Fibroblast of lung (primary cell): ENCODE results near the gene DIAPH3. TPM values are rescaled to one million over a fixed set of nuclear protein-coding genes. Genes with fewer than 3 reads are reported as not detected.

Experiments
- DNase-seq, 2 donors: peaks; one replicate each; pipeline versions ENCODE4 v3.0.0 to v3.0.0-alpha.2; 2010; ENCODE audit warnings: low read depth in 2 of 2
- H2AFZ ChIP-seq: 2 replicates; pipeline ENCODE4 v1.5.1; 2012; ENCODE audit warnings: low read length, control low read depth, inconsistent platforms
- H3K27ac ChIP-seq: 2 replicates; pipeline ENCODE4 v1.5.1; 2011; ENCODE audit warnings: low read length, control low read depth; ENCODE audit not compliant: insufficient read depth
- H3K27me3 ChIP-seq: 2 replicates; pipeline ENCODE4 v1.5.1; 2011; ENCODE audit warnings: mild to moderate bottlenecking, low read length; ENCODE audit not compliant: control insufficient read depth, insufficient read depth
- H3K36me3 ChIP-seq: 2 replicates; pipeline ENCODE4 v1.5.1; 2011; ENCODE audit warnings: low read length; ENCODE audit not compliant: control insufficient read depth, insufficient read depth
- H3K4me1 ChIP-seq: 2 replicates; pipeline ENCODE4 v1.5.1; 2011; ENCODE audit warnings: low read length; ENCODE audit not compliant: control insufficient read depth, insufficient read depth; ENCODE audit errors: extremely low read depth
- H3K4me2 ChIP-seq: 2 replicates; pipeline ENCODE4 v1.5.1; 2011; ENCODE audit warnings: low read length, control low read depth; ENCODE audit not compliant: insufficient read depth; ENCODE audit errors: extremely low read depth
- H3K4me3 ChIP-seq, 4 experiments: fragments of 200-600 bp in 1 of 4; sonication (generic) in 1 of 4; replicated peaks in 1 of 4; 2 replicates each; pipeline ENCODE4 v1.5.1; 2011 to 2016; ENCODE audit warnings: low read length in 4 of 4, low read depth in 3 of 4, mild to moderate bottlenecking in 3 of 4, control low read depth in 2 of 4, inconsistent platforms in 1 of 4, mixed read lengths in 1 of 4; ENCODE audit not compliant: insufficient read depth in 1 of 4; ENCODE audit errors: control extremely low read depth in 1 of 4
- H3K79me2 ChIP-seq: 2 replicates; pipeline ENCODE4 v1.5.1; 2012; ENCODE audit warnings: mild to moderate bottlenecking, low read length, inconsistent platforms; ENCODE audit not compliant: control insufficient read depth, insufficient read depth
- H3K9ac ChIP-seq: 2 replicates; pipeline ENCODE4 v1.5.1; 2011; ENCODE audit warnings: mild to moderate bottlenecking, low read length, control low read depth; ENCODE audit not compliant: insufficient read depth
- H3K9me3 ChIP-seq: 2 replicates; pipeline ENCODE4 v1.5.1; 2012; ENCODE audit warnings: low read depth, low read length; ENCODE audit not compliant: control insufficient read depth, insufficient read depth
- H4K20me1 ChIP-seq: 2 replicates; pipeline ENCODE4 v1.5.1; 2011; ENCODE audit warnings: low read length; ENCODE audit not compliant: control insufficient read depth, insufficient read depth; ENCODE audit errors: extremely low read depth
- CTCF ChIP-seq, 2 donors: IDR thresholded peaks in 1 of 2; conservative IDR thresholded peaks in 1 of 2; 1 replicate in 1 of 2; 2 replicates in 1 of 2; pipeline ENCODE4 v1.5.1; 2011 to 2012; ENCODE audit warnings: low read length in 2 of 2, control low read depth in 1 of 2, inconsistent platforms in 1 of 2, low read depth in 1 of 2, mild to moderate bottlenecking in 1 of 2
- EZH2 ChIP-seq: IDR thresholded peaks from 2 replicates; pipeline ENCODE4 v1.5.1; 2012; ENCODE audit warnings: low read length, control low read depth, mild to moderate bottlenecking; ENCODE audit errors: missing control alignments
- polyA plus RNA-seq, 2 donors: library from polyadenylated mRNA; depleted of rRNA in 1 of 2; stranded (reverse) in 1 of 2; unstranded in 1 of 2; fragments of >200 nt; gene quantifications; 2 replicates each; pipeline ENCODE4 v1.2.1, GENCODE V29; 2011 to 2012; ENCODE audit warnings: missing spikeins in 1 of 2
- total RNA-seq: library from RNA; depleted of rRNA; stranded (reverse); fragments of >200 nt; gene quantifications from 2 replicates; pipeline ENCODE4 v1.2.1, GENCODE V29; 2014

The DIAPH3 gene
- total and polyA plus RNA-seq, 2 donors (not counting 1 experiment from before 2014, with no cell fraction given) = 5.9 to 10.9 TPM

DNA sequence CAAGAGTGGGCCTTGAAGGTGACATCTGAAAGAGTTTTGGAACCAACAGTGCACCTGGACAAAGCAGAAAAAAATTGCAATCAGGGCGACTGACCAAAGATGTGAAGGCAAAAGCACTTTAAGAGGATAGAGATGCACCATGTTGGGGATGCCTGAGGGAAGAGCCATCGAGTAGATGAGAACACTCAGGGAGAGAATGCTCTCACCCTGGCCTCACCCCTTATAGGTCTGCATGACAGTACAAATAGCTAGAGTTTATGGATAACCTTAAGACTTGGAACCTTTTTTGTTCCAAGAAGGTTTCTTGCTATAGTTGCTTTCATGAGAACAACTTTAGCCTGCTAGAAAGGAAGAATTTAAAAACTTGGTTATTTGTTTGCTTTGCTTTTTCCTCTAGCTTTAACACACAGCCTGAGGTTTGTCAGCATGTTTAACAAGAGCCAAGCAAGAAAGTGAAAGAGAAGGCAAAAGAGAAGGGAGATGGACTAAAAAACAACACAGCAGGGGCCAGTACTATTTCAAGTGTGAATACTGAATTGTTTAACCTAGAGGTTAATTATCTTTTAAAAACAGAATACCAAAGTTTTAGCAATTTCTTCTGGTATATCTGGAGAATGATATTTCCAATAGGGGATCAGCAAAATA, 418.9 kb downstream of the DIAPH3 start:
- H3K27ac ChIP-seq = no peak overlapping the region
- no peaks in the 10 kb centered on the region for H3K79me2 ChIP-seq
- H3K9ac ChIP-seq = no peak overlapping the region
- H2AFZ ChIP-seq = no peak overlapping the region
- no peaks in the 10 kb centered on the region for H3K27me3 ChIP-seq
- H3K4me1 ChIP-seq = peaks cover 8% of the 10 kb centered on the region
- peak in 1 of 2 donors; percentile 20 for DNase-seq
- TF ChIP-seq EZH2 = no peak
- TF ChIP-seq CTCF (conservative IDR thresholded peaks at IDR 0.05 in 1 of 2, IDR thresholded peaks at IDR 0.05 in 1 of 2; ENCODE audit: low read depth in 1 of 2, low read length in 2 of 2) = no peak
- H3K36me3 ChIP-seq = no peaks in the 10 kb centered on the region
- no peak overlapping the region for H3K4me3 ChIP-seq
- H4K20me1 ChIP-seq = no peaks in the 10 kb centered on the region
- no peaks in the 10 kb centered on the region for H3K9me3 ChIP-seq
- no peak overlapping the region for H3K4me2 ChIP-seq

- H3K27me3 ChIP-seq = no peaks in the 10 kb centered on the region
- no peak overlapping the region for H3K4me3 ChIP-seq
- no peaks in the 10 kb centered on the region for H3K9me3 ChIP-seq
- TF ChIP-seq CTCF (conservative IDR thresholded peaks at IDR 0.05 in 1 of 2, IDR thresholded peaks at IDR 0.05 in 1 of 2; ENCODE audit: low read depth in 1 of 2, low read length in 2 of 2) = no peak
- TF ChIP-seq EZH2 = no peak
- H2AFZ ChIP-seq = no peak overlapping the region
- H4K20me1 ChIP-seq = no peaks in the 10 kb centered on the region
- no peaks in the 10 kb centered on the region for H3K36me3 ChIP-seq
- H3K4me1 ChIP-seq = peaks cover 8% of the 10 kb centered on the region
- no peak overlapping the region for H3K4me2 ChIP-seq
- peak in 1 of 2 donors; percentile 23 for DNase-seq
- no peak overlapping the region for H3K9ac ChIP-seq
- H3K27ac ChIP-seq = no peak overlapping the region
- no peaks in the 10 kb centered on the region for H3K79me2 ChIP-seq
These were observed 420.5 kb downstream of the DIAPH3 start for GRCh38 chr13:59743195-59743594.

GRCh38 chr13:59742467-59742866, 421.3 kb downstream of the DIAPH3 start:
- Histone ChIP-seq H3K27me3 (no peaks in the 10 kb centered on the region), H3K36me3 (no peaks in the 10 kb centered on the region), H3K4me1 (peaks cover 7% of the 10 kb centered on the region), H3K4me3 (no peak overlapping the region), H3K9ac (no peak overlapping the region), H3K27ac (no peak overlapping the region), H3K9me3 (no peaks in the 10 kb centered on the region), H3K79me2 (no peaks in the 10 kb centered on the region), H4K20me1 (no peaks in the 10 kb centered on the region), H3K4me2 (no peak overlapping the region), H2AFZ (no peak overlapping the region)
- TF ChIP-seq CTCF (conservative IDR thresholded peaks at IDR 0.05 in 1 of 2, IDR thresholded peaks at IDR 0.05 in 1 of 2; ENCODE audit: low read depth in 1 of 2, low read length in 2 of 2) = no peak
- TF ChIP-seq EZH2 = no peak
- no peak for DNase-seq
